Upper lobe of right lung (tissue), 1 donor: ENCODE measurements around the gene KAT7. TPM values are rescaled to one million over a fixed set of nuclear protein-coding genes. Genes with fewer than 3 reads are reported as not detected.

Experiments
- ATAC-seq: fragments of 200-7000 bp; cut with Tn5 transposase; one replicate; pipeline ENCODE4 v1.9.1; 2020; ENCODE audit warnings: mild to moderate bottlenecking, moderate library complexity
- DNase-seq: peaks from one replicate; pipeline ENCODE4 v3.0.0-alpha.2; 2020
- H3K27ac ChIP-seq: fragments of 200-600 bp; one replicate; pipeline ENCODE4 v1.8.0; 2022
- H3K27me3 ChIP-seq: fragments of 200-600 bp; one replicate; pipeline ENCODE4 v1.8.0; 2022; ENCODE audit warnings: mild to moderate bottlenecking
- H3K36me3 ChIP-seq: fragments of 200-600 bp; one replicate; pipeline ENCODE4 v1.8.0; 2022
- H3K4me1 ChIP-seq: fragments of 200-600 bp; one replicate; pipeline ENCODE4 v1.8.0; 2022
- H3K4me3 ChIP-seq: fragments of 200-600 bp; one replicate; pipeline ENCODE4 v1.8.0; 2022; ENCODE audit warnings: mild to moderate bottlenecking
- H3K9me3 ChIP-seq: fragments of 200-600 bp; one replicate; pipeline ENCODE4 v1.8.0; 2022
- CTCF ChIP-seq: fragments of 200-600 bp; IDR thresholded peaks from one replicate; pipeline ENCODE4 v1.8.0; 2022; ENCODE audit warnings: antibody characterized with exemption
- intact Hi-C: fragments of 100-400 bp; cut with DNase I; formaldehyde crosslinking; loops from one replicate; pipeline ENCODE4 v1.11.0; 2022
- total RNA-seq: library from RNA; stranded (reverse); fragmentation: NEBNext Ultra II Directional; extraction: Animal tissue kit (Norgen Biotek cat#: 25700); gene quantifications from one replicate; pipeline ENCODE4 v1.2.1, GENCODE V29; 2021
- donor health status: DM: no; HTN: yes; CAD: no; lungs with severe emphysema.

The KAT7 gene
- total RNA-seq, 1 donor from 2014 or later = 61.4 TPM

GRCh38 chr17:49830605-49831004 lies 42.1 kb downstream of the KAT7 start:
- Histone ChIP-seq H3K27me3 (no peaks in the 10 kb centered on the region), H3K27ac (no peak overlapping the region), H3K4me1 (peaks cover 26% of the 10 kb centered on the region), H3K4me3 (no peak overlapping the region), H3K9me3 (no peaks in the 10 kb centered on the region), H3K36me3 (peaks cover 62% of the 10 kb centered on the region)
- TF ChIP-seq CTCF = no peak
- no peak for DNase-seq
- intact Hi-C loops = no loop called here
- no peak for ATAC-seq

- Histone ChIP-seq H3K4me3 (no peak overlapping the region), H3K4me1 (peaks cover 47% of the 10 kb centered on the region), H3K36me3 (peaks cover 38% of the 10 kb centered on the region), H3K27me3 (no peaks in the 10 kb centered on the region), H3K9me3 (no peaks in the 10 kb centered on the region), H3K27ac (peak overlapping the region; percentile 47)
- TF ChIP-seq CTCF = no peak
- DNase-seq (no peak), ATAC-seq (no peak)
- intact Hi-C loops = no loop called here
These were observed 44.5 kb downstream of the KAT7 start for GRCh38 chr17:49832840-49833599.

- intact Hi-C loops = no loop called here
- H3K36me3 ChIP-seq = peaks cover 29% of the 10 kb centered on the region
- no peak for TF ChIP-seq CTCF
- H3K27me3 ChIP-seq = no peaks in the 10 kb centered on the region
- ATAC-seq (no peak), DNase-seq (no peak)
- peak overlapping the region; percentile 75 for H3K27ac ChIP-seq
- H3K4me3 ChIP-seq = no peak overlapping the region
- H3K4me1 ChIP-seq = peaks cover 47% of the 10 kb centered on the region
- H3K9me3 ChIP-seq = no peaks in the 10 kb centered on the region
These were observed 45.8 kb downstream of the KAT7 start for GRCh38 chr17:49834118-49834743.

- H3K27me3 ChIP-seq = no peaks in the 10 kb centered on the region
- no peaks in the 10 kb centered on the region for H3K9me3 ChIP-seq
- intact Hi-C loops = no loop called here
- no peak for TF ChIP-seq CTCF
- no peak overlapping the region for H3K4me3 ChIP-seq
- H3K27ac ChIP-seq = peak overlapping the region; percentile 75
- ATAC-seq = peak; percentile 49
- peaks cover 47% of the 10 kb centered on the region for H3K4me1 ChIP-seq
- peaks cover 19% of the 10 kb centered on the region for H3K36me3 ChIP-seq
- DNase-seq = no peak
These were observed 47.0 kb downstream of the KAT7 start for GRCh38 chr17:49835472-49835871.

DNA sequence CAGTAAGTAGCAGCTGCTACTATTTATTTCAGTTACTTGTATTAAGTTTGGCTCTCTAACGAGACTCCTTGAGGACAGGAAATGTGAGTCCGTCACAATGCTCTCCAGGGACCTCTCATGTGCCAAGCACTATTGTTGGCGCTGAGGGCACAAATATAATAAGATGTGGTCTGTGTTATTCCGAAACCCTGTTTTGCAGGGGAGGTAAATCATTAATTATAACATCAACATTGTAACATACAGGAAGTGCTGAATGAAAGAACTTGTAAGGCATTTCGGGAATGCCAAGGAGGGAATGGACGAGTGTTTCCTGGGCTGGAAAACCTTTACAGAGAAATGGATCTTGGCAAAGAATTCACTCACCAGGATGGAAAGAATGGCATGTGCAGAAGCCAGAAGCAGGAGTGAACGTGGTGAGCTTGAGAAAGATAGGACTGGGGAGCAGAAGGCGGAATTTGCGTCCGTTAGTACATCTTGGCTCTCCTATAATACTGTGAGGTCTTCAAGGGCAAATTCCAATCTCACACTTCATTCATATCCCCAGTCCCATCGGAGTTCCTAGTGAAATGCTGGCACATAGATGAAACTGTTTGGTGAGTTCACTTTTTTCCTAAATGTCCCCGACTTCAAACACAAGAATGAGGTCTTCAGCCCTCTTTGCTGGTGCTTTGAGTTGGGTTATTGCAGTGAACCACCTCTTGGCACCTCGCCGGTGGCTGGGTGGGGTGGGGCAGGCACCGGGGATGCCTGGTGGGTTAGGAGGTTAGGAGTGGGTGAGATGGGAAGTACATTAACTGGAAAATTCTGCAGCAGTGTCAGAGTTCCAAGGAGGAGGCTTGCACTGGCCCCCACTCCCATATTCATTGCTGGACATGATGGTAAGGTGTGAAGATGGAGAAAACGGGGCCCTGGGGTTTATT lies 47.9 kb downstream of the KAT7 start:
- no peak overlapping the region for H3K4me3 ChIP-seq
- DNase-seq = no peak
- H3K27ac ChIP-seq = peak overlapping the region; percentile 75
- H3K36me3 ChIP-seq = peaks cover 12% of the 10 kb centered on the region
- H3K9me3 ChIP-seq = no peaks in the 10 kb centered on the region
- ATAC-seq = peak; percentile 80
- intact Hi-C loops = no loop called here
- TF ChIP-seq CTCF = no peak
- no peaks in the 10 kb centered on the region for H3K27me3 ChIP-seq
- peaks cover 47% of the 10 kb centered on the region for H3K4me1 ChIP-seq
